A549 (cell line): ENCODE data around the gene TFDP2. TPM values are rescaled to one million over a fixed set of nuclear protein-coding genes. Genes with fewer than 3 reads are reported as not detected.

ENCODE experiments used
- ATAC-seq, 2 experiments: fragments of 200-7000 bp in 1 of 2; fragments of >200 bp in 1 of 2; cut with Nextera tagmentation in 1 of 2; cut with Tn5 transposase in 1 of 2; 3 replicates each; pipeline versions ENCODE4 v1.8.0 to v1.9.1; 2018 to 2020; ENCODE audit warnings: mild to moderate bottlenecking in 1 of 2, moderate library complexity in 1 of 2
- CTCF ChIA-PET: fragments of 300-600 bp; sonication (Branson Sonifier 250); formaldehyde crosslinking; extraction: SDS; loops from one replicate; lab custom pipeline; 2021; ENCODE audit warnings: antibody characterized with exemption, inconsistent platforms; lab: Yijun Ruan, JAX
- POLR2A ChIA-PET: fragments of 350-600 bp; formaldehyde crosslinking; extraction: SDS; loops from one replicate; lab custom pipeline; 2021; ENCODE audit warnings: antibody characterized with exemption, inconsistent platforms; lab: Yijun Ruan, JAX
- DNase-seq, 2 experiments: peaks; one replicate each; pipeline versions ENCODE4 v3.0.0 to v3.0.0-alpha.2; 2011 to 2016; ENCODE audit warnings: low read depth in 1 of 2, low spot score in 1 of 2
- FAIRE-seq: peaks from 2 replicates; lab custom pipeline; 2011; peaks lifted over from hg19 to GRCh38; lab: Jason Lieb, UNC
- H3K27ac ChIP-seq, 2 experiments: fragments of >200 bp; sonication (Bioruptor Twin); formaldehyde crosslinking; 3 replicates each; pipeline ENCODE4 v1.5.1; 2016 to 2017
- H3K4me1 ChIP-seq: fragments of >200 bp; sonication (Bioruptor Twin); formaldehyde crosslinking; 3 replicates; pipeline ENCODE4 v1.6.1; 2016
- H3K4me2 ChIP-seq: fragments of >200 bp; sonication (Bioruptor Twin); formaldehyde crosslinking; 3 replicates; pipeline ENCODE4 v1.6.1; 2016
- H3K4me3 ChIP-seq: fragments of >200 bp; sonication (Bioruptor Twin); formaldehyde crosslinking; 3 replicates; pipeline ENCODE4 v1.5.1; 2016
- H3K9me3 ChIP-seq: fragments of >200 bp; sonication (Bioruptor Twin); formaldehyde crosslinking; 3 replicates; pipeline ENCODE4 v1.6.1; 2016
- CBX8 ChIP-seq: fragments of 200-600 bp; sonication (generic); IDR thresholded peaks from 2 replicates; pipeline ENCODE4 v1.6.1; 2016
- CHD4 ChIP-seq: fragments of 200-600 bp; sonication (generic); IDR thresholded peaks from 2 replicates; pipeline ENCODE4 v1.6.1; 2016; ENCODE audit warnings: antibody characterized with exemption, mild to moderate bottlenecking, borderline replicate concordance
- FOXS1 ChIP-seq: fragments of 250-450 bp; sonication (Bioruptor Pico); IDR thresholded peaks from 2 replicates; pipeline ENCODE4 v1.5.0; 2020; ENCODE audit warnings: mild to moderate bottlenecking, moderate library complexity
- GATA3 ChIP-seq: IDR thresholded peaks from 2 replicates; pipeline ENCODE4 v1.6.1; 2012; ENCODE audit warnings: borderline replicate concordance
- HEYL ChIP-seq: fragments of 250-450 bp; sonication (Bioruptor Pico); IDR thresholded peaks from 2 replicates; pipeline ENCODE4 v1.8.0; 2021; ENCODE audit warnings: mild to moderate bottlenecking, moderate library complexity
- HOXA7 ChIP-seq: fragments of 250-450 bp; sonication (Bioruptor Pico); IDR thresholded peaks from 2 replicates; pipeline ENCODE4 v1.5.0; 2020; ENCODE audit warnings: mild to moderate bottlenecking, moderate library complexity
- HOXB13 ChIP-seq: fragments of 250-450 bp; sonication (Bioruptor Pico); IDR thresholded peaks from 2 replicates; pipeline ENCODE4 v1.5.0; 2020; ENCODE audit warnings: low read depth, mild to moderate bottlenecking, moderate library complexity
- HOXB5 ChIP-seq: fragments of 250-450 bp; sonication (Bioruptor Pico); IDR thresholded peaks from 2 replicates; pipeline ENCODE4 v1.5.0; 2020; ENCODE audit warnings: mild to moderate bottlenecking, moderate library complexity
- JUN ChIP-seq, 2 experiments: fragments of >200 bp; sonication (Bioruptor Twin); formaldehyde crosslinking; IDR thresholded peaks; 2 replicates in 1 of 2; 3 replicates in 1 of 2; pipeline ENCODE4 v1.6.1; 2016 to 2017
- MYC ChIP-seq: IDR thresholded peaks from 2 replicates; pipeline ENCODE4 v1.6.1; 2012; ENCODE audit warnings: mild to moderate bottlenecking, inconsistent platforms, low read length, improper control_type of control experiment, borderline replicate concordance
- RAD21 ChIP-seq, 2 experiments: fragments of >200 bp in 1 of 2; sonication (Bioruptor Twin) in 1 of 2; formaldehyde crosslinking in 1 of 2; IDR thresholded peaks in 1 of 2; conservative IDR thresholded peaks in 1 of 2; 2 replicates in 1 of 2; 3 replicates in 1 of 2; pipeline ENCODE4 v1.6.1; 2012 to 2018; ENCODE audit warnings: inconsistent platforms in 1 of 2
- RCOR1 ChIP-seq: fragments of 150-350 bp; IDR thresholded peaks from 2 replicates; pipeline ENCODE4 v1.6.1; 2014; ENCODE audit warnings: antibody characterized with exemption, low read length, low read depth
- RFX5 ChIP-seq: fragments of 450-650 bp; IDR thresholded peaks from 2 replicates; pipeline ENCODE4 v1.7.1; 2014; ENCODE audit warnings: antibody characterized with exemption, mild to moderate bottlenecking, moderate library complexity
- TFCP2L1 ChIP-seq: fragments of 250-450 bp; sonication (Bioruptor Pico); IDR thresholded peaks from 2 replicates; pipeline ENCODE4 v1.5.0; 2021; ENCODE audit warnings: mild to moderate bottlenecking
- TP53 ChIP-seq: fragments of 250-450 bp; sonication (Bioruptor Pico); IDR thresholded peaks from 2 replicates; pipeline ENCODE4 v1.5.0; 2021; ENCODE audit warnings: mild to moderate bottlenecking, moderate library complexity
- ZC3H11A ChIP-seq: fragments of 450-650 bp; IDR thresholded peaks from 2 replicates; pipeline ENCODE4 v1.6.1; 2014; ENCODE audit warnings: antibody characterized with exemption, mild to moderate bottlenecking
- ZFP36 ChIP-seq: fragments of 450-650 bp; IDR thresholded peaks from 2 replicates; pipeline ENCODE4 v1.6.1; 2014; ENCODE audit warnings: borderline replicate concordance; ENCODE audit not compliant: partially characterized antibody
- WGBS: methylation state at CpG from one replicate; pipeline ENCODE4 v1.1.6; 2017; ENCODE audit errors: missing lambda C conversion rate; 5-methylcytosine and 5-hydroxymethylcytosine counted together
- polyA plus RNA-seq, 4 experiments: library from polyadenylated mRNA; depleted of rRNA in 3 of 4; stranded (reverse); fragments of >200 nt; fragmentation: RNase III in 1 of 4; extraction: RNeasy Plus Mini Kit Qiagen cat#74134 plus additional on column Dnase treatment in 1 of 4; gene quantifications; 2 replicates in 3 of 4; 3 replicates in 1 of 4; pipeline ENCODE4 v1.2.3, GENCODE V29; 2011 to 2017
- TF ChIP-seq, protein P1 (sequence below): fragments of 150-350 bp; IDR thresholded peaks from 2 replicates; pipeline ENCODE4 v1.6.1; 2014; ENCODE audit warnings: low read depth, mild to moderate bottlenecking, low read length
- TF ChIP-seq, protein P2 (sequence below): fragments of >200 bp; sonication (Bioruptor Twin); formaldehyde crosslinking; IDR thresholded peaks from 3 replicates; pipeline ENCODE4 v1.5.1; 2016
- TF ChIP-seq, protein P3 (sequence below): IDR thresholded peaks from 2 replicates; pipeline ENCODE4 v1.6.1; 2012; ENCODE audit warnings: low read depth, borderline replicate concordance

The TFDP2 gene
- polyA plus RNA-seq, 2 of the 4 experiments (the other 2 are of a cell fraction) = 9.6 to 61.5 TPM

DNA sequence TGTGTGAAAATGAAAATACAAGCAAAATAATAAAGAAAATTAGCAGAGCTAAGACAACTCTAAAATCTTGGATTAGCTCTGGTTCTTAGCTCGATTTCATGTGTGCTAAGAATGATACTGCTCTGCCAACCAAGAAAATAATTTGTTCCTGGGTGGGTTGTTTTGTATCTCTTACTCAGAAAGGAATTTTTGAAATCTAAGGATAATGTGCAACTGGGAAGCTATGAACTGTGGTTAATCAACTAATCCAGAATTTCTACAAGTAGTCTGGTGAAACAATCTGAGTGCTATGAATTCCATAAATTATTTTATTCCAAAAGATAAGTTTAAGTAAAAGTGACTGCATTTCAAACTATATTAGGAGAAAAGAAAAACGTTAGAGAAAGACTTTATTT, 92.0 kb downstream of the TFDP2 start (continued):
- no peak for TF ChIP-seq TP53 (CRISPR knock-in tag)

DNA sequence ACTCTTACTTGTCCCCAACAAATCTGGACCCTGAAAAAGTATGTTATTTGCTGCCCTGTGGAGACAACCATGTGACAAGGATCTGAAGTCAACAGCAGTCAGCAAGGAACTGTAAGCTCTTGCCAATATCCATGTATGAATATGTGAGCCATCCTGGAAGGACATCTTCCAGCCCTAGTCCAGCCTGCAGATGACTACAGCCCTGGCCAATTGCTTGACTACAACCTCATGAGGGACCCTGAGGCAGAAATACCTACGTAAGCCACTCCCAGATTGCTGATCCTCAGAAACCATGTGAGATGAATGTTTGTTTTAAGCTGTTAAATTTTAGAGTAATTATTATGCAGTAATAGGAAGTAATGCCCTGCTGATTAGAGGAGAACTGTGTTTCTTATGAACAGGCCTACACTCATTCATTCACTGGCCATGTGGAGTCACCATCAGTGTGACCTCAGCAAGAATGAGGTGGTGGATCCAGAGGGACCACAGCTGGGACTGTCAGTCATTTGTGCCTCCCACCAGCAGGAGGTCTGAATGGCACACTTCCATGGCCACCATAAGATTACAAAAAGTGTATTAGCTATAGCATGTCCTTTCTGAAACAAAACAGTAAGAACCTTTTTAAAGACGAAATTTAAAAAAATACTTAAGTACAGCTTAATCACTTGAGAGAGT, 92.6 kb downstream of the TFDP2 start:
- POLR2A ChIA-PET = no interaction called here
- no peaks in the 10 kb centered on the region for H3K4me1 ChIP-seq
- no peak overlapping the region for H3K4me3 ChIP-seq
- FAIRE-seq = no peak
- 85% methylated on average over 2 of the region's 2 CpGs for WGBS
- no peak overlapping the region for H3K27ac ChIP-seq
- TF ChIP-seq HOXA7 (CRISPR knock-in tag) (no peak), CBX8 (no peak), RFX5 (no peak), MYC (no peak), HOXB5 (CRISPR knock-in tag) (no peak), JUN (IDR thresholded peaks at IDR 0.05) (no peak), RAD21 (conservative IDR thresholded peaks at IDR 0.05 in 1 of 2, IDR thresholded peaks at IDR 0.05 in 1 of 2) (no peak), TFCP2L1 (no peak), RCOR1 (no peak), HOXB13 (CRISPR knock-in tag) (no peak), HEYL (no peak)
- TF ChIP-seq, protein P1, sequence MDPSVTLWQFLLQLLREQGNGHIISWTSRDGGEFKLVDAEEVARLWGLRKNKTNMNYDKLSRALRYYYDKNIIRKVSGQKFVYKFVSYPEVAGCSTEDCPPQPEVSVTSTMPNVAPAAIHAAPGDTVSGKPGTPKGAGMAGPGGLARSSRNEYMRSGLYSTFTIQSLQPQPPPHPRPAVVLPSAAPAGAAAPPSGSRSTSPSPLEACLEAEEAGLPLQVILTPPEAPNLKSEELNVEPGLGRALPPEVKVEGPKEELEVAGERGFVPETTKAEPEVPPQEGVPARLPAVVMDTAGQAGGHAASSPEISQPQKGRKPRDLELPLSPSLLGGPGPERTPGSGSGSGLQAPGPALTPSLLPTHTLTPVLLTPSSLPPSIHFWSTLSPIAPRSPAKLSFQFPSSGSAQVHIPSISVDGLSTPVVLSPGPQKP = no peak
- TF ChIP-seq, protein P2, sequence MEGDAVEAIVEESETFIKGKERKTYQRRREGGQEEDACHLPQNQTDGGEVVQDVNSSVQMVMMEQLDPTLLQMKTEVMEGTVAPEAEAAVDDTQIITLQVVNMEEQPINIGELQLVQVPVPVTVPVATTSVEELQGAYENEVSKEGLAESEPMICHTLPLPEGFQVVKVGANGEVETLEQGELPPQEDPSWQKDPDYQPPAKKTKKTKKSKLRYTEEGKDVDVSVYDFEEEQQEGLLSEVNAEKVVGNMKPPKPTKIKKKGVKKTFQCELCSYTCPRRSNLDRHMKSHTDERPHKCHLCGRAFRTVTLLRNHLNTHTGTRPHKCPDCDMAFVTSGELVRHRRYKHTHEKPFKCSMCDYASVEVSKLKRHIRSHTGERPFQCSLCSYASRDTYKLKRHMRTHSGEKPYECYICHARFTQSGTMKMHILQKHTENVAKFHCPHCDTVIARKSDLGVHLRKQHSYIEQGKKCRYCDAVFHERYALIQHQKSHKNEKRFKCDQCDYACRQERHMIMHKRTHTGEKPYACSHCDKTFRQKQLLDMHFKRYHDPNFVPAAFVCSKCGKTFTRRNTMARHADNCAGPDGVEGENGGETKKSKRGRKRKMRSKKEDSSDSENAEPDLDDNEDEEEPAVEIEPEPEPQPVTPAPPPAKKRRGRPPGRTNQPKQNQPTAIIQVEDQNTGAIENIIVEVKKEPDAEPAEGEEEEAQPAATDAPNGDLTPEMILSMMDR = no peak
- TF ChIP-seq, all 56 proteins: peak for 0
- ATAC-seq (peak in 1 of 2 experiments; percentile 56; a peak in 3 of 6 replicates), DNase-seq (no peak)
- no peaks in the 10 kb centered on the region for H3K9me3 ChIP-seq
- CTCF ChIA-PET = interaction anchor here (1.0 to 1.2 kb wide), 2 partner anchors 13 to 20 kb away, joined by 3 read pairs; no protein-coding TSS in a partner anchor
- no peak overlapping the region for H3K4me2 ChIP-seq

DNA sequence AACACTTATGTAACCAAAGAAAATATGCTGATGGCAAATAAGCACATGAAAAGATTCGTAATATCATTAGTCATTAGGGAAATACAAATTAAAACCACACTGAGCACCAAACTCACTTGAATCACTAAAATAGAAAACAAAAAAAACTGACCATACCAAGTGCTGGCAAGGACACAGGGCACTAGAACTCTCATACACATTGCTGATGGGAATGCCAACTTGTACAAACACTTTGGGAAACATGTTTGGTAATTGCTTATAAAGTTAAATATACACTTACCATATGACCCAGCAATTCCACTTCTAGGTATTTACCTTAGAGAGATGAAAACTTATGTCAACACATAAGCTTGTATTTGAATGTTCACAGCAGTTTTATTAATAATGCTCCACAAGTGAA, 95.5 kb downstream of the TFDP2 start:
- Histone ChIP-seq H3K4me2 (no peak overlapping the region), H3K27ac (no peak overlapping the region), H3K4me3 (no peak overlapping the region), H3K4me1 (no peaks in the 10 kb centered on the region), H3K9me3 (no peaks in the 10 kb centered on the region)
- no peak for FAIRE-seq
- no peak for ATAC-seq
- no peak for DNase-seq
- POLR2A ChIA-PET = no interaction called here
- TF ChIP-seq HOXB5 (CRISPR knock-in tag) (no peak), JUN (IDR thresholded peaks at IDR 0.05) (no peak), CHD4 (no peak), CBX8 (no peak), ZFP36 (no peak), GATA3 (no peak), FOXS1 (CRISPR knock-in tag) (no peak), ZC3H11A (no peak), RCOR1 (no peak)
- CTCF ChIA-PET = no interaction called here
- 61% methylated on average over 1 of the region's 1 CpG for WGBS

DNA sequence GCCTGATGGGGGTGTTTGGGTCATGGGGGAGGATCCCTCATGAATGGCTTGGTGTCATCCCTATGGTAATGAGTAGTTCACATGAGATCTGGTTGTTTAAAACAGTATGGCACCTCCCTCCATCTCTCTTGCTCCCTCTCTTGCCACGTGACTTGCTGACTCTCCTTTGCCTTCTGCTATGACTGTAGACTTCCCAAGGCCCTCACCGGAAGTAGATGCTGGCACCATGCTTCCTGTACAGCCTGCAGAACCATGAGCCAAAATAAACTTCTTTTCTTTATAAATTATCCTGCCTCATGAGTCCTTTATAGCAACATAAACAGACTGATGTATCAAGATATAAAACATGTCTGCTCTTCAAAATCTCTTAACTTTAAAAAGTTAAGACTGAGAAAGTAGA, 96.1 kb downstream of the TFDP2 start:
- ATAC-seq (no peak), FAIRE-seq (no peak), DNase-seq (no peak)
- WGBS = 87% methylated on average over 2 of the region's 2 CpGs
- Histone ChIP-seq H3K4me2 (no peak overlapping the region), H3K4me3 (no peak overlapping the region), H3K4me1 (no peaks in the 10 kb centered on the region), H3K9me3 (no peaks in the 10 kb centered on the region), H3K27ac (no peak overlapping the region)
- ChIA-PET CTCF (no interaction called here), POLR2A (no interaction called here)
- TF ChIP-seq TP53 (CRISPR knock-in tag) = no peak
- TF ChIP-seq, protein P3, sequence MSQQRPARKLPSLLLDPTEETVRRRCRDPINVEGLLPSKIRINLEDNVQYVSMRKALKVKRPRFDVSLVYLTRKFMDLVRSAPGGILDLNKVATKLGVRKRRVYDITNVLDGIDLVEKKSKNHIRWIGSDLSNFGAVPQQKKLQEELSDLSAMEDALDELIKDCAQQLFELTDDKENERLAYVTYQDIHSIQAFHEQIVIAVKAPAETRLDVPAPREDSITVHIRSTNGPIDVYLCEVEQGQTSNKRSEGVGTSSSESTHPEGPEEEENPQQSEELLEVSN = no peak
